Mammary epithelial cell (primary cell): ENCODE data around the gene TMEM238L.

ENCODE experiments used
- CTCF ChIP-seq, 2 donors: IDR thresholded peaks in 1 of 2; conservative IDR thresholded peaks in 1 of 2; 2 replicates each; pipeline ENCODE4 v1.5.1; 2011 to 2012; ENCODE audit warnings: inconsistent platforms in 2 of 2, low read length in 2 of 2, mild to moderate bottlenecking in 2 of 2, control low read depth in 1 of 2, low read depth in 1 of 2; ENCODE audit not compliant: insufficient read depth in 1 of 2; ENCODE audit errors: extremely low read depth in 1 of 2
- EZH2 ChIP-seq: IDR thresholded peaks from 2 replicates; pipeline ENCODE4 v1.6.1; 2012; ENCODE audit warnings: low read length, inconsistent platforms, borderline replicate concordance

GRCh38 chr17:10751563-10751962 lies 52.3 kb downstream of the TMEM238L start:
- no peak for TF ChIP-seq CTCF (conservative IDR thresholded peaks at IDR 0.05 in 1 of 2, IDR thresholded peaks at IDR 0.05 in 1 of 2; ENCODE audit: extremely low read depth in 1 of 2, insufficient read depth in 1 of 2, low read depth in 1 of 2, low read length in 2 of 2)
- TF ChIP-seq EZH2: no peak
